GM20000 (cell line): ENCODE results near the gene SHISA4.
"Not testable (repeated sequence)": the region's sequence is repeated elsewhere in the genome, so short reads cannot be mapped to it uniquely, and the experiment has no call there.

ENCODE experiments used
- DNase-seq: peaks from one replicate; pipeline ENCODE4 v3.0.0; 2012; ENCODE audit warnings: low spot score
- CTCF ChIP-seq: IDR thresholded peaks from 2 replicates; pipeline ENCODE4 v1.5.1; 2012; ENCODE audit warnings: mild to moderate bottlenecking, control low read depth; ENCODE audit errors: extremely low read depth, missing control alignments

Gene SHISA4

GRCh38 chr1:201939148-201939547 lies 50.5 kb downstream of the SHISA4 start:
- DNase-seq, result no peak
- no peak for TF ChIP-seq CTCF

- DNase-seq, result no peak
These were observed 50.9 kb downstream of the SHISA4 start for GRCh38 chr1:201939574-201939973.

DNA sequence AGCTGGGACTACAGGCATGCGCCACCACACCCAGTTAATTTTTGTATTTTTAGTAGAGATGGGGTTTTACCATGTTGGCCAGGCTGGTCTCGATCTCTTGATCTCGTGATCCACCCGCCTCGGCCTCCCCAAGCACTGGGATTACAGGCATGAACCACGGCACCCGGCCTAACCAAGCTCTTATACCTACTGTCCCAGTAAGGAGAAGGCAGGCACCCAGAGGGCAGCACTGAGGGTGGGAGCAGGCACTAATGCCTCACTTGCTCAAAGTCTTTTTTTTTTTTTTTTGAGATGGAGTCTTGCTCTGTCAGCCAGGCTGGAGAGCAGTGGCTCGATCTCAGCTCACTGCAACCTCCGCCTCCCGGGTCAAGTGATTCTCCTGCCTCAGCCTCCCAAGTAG lies 51.6 kb downstream of the SHISA4 start:
- DNase-seq, result not testable (repeated sequence)

More at GRCh38 chr1:201939574-201939973, 50.9 kb downstream of the SHISA4 start:
- TF ChIP-seq CTCF, result no peak

- no peak for DNase-seq
- TF ChIP-seq CTCF, result no peak
These were observed 52.9 kb downstream of the SHISA4 start for GRCh38 chr1:201941420-201942128.

- no peak for DNase-seq
- no peak for TF ChIP-seq CTCF
These were observed 53.4 kb downstream of the SHISA4 start for GRCh38 chr1:201942129-201942495.
